Chondrocyte (in vitro differentiated cells): Measurements from ENCODE around the gene RGR. TPM values are rescaled to one million over a fixed set of nuclear protein-coding genes. Genes with fewer than 3 reads are reported as not detected.

Experiments used
- DNase-seq: peaks from one replicate; pipeline ENCODE4 v3.0.0; 2021; ENCODE audit warnings: mixed read lengths, low spot score
- H3K27ac Mint-ChIP-seq: one replicate; pipeline ENCODE4 v1.8.0; 2021; ENCODE audit warnings: mild to moderate bottlenecking, moderate library complexity, mixed read lengths; ENCODE audit not compliant: unreplicated experiment
- H3K27me3 Mint-ChIP-seq: 2 replicates; pipeline ENCODE4 v1.8.0; 2021; ENCODE audit warnings: low read depth, mixed read lengths
- H3K36me3 Mint-ChIP-seq: 2 replicates; pipeline ENCODE4 v1.8.0; 2021; ENCODE audit warnings: low read depth, mixed read lengths
- H3K4me1 Mint-ChIP-seq: 2 replicates; pipeline ENCODE4 v1.8.0; 2021; ENCODE audit warnings: low read depth, mild to moderate bottlenecking, mixed read lengths
- H3K4me3 Mint-ChIP-seq: one replicate; pipeline ENCODE4 v1.8.0; 2021; ENCODE audit warnings: mild to moderate bottlenecking, moderate library complexity, mixed read lengths; ENCODE audit not compliant: unreplicated experiment
- H3K9me3 Mint-ChIP-seq: 2 replicates; pipeline ENCODE4 v1.8.0; 2021; ENCODE audit warnings: low read depth, mixed read lengths
- total RNA-seq: library from RNA; stranded (reverse); gene quantifications from 3 replicates; pipeline ENCODE4 v1.2.1, GENCODE V29; 2021
- TF ChIP-seq, protein P1 (sequence below): fragments of 200-600 bp; sonication (generic); IDR thresholded peaks from 2 replicates; pipeline ENCODE4 v1.5.0; 2021; ENCODE audit warnings: antibody characterized with exemption, mild to moderate bottlenecking, moderate library complexity

Gene RGR
- total RNA-seq, 1 donor from 2014 or later: not detected

DNA sequence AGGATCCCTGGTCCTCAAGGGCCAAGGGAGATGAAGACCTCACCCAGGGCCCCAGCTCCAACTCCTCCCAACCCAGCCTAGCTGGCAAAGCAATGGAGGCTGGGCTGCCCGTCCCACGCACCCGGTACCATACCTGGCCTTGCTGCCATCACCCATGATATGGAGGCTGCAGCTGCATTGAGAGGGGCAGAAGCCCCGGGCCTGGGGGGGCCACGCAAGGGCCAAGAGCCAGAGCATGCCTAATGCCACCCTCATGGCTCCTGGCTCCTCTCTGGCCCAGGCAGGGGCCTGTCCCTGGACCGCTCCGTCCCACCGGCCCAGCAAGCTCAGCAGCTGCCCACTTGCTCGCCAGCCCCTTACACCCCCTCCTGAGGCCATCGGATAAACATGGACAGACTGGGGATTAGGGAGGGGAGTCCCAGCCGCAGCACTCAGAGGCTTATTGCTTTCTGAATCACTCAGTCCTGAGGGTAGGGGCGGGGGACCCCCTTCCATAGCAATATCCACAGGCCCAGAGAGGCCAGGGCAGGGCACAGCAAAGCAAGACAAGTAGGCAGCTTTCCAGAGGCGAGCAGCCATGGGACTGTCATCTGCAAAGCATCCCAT is 3.6 kb upstream of the RGR start, which contains the start of gene LRIT1:
Gene LRIT1, minus strand, starts transcription at position 362 of the 606 bp plus-strand sequence. Its CDS starts 107 bp downstream, at position 255.
- Mint-ChIP-seq H3K36me3 (no peaks in the 10 kb centered on the region), H3K27me3 (peaks cover 31% of the 10 kb centered on the region)

DNA sequence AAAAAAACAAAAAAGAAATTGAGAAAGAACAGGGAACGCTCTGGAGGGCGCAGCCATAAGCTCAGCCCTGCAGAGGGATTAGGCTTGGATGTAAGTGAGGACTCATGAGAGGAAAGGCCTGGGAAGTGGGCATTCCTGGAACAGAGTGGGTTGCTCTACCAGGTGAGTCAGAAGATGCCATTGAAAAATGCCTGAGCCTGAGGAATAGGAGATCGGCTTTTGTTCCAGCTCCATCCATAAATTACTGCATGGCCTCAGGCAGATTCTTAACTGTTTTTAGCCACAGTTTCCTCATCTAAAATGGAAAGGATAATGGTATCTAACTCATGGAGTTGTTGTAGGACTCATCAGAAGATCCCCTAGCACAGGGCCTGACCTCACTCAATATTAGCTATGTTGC is 1.1 kb upstream of the RGR start:
- no peak overlapping the region for H3K4me3 Mint-ChIP-seq

More for the DNA sequence above, 3.6 kb upstream of the RGR start, which contains the start of gene LRIT1:
- DNase-seq: no peak
- Mint-ChIP-seq H3K27ac (no peak within 1 kb of the TSS), H3K4me1 (no peaks in the 10 kb centered on the region), H3K4me3 (no peak within 1 kb of the TSS), H3K9me3 (no peaks in the 10 kb centered on the region)
- TF ChIP-seq, protein P1, sequence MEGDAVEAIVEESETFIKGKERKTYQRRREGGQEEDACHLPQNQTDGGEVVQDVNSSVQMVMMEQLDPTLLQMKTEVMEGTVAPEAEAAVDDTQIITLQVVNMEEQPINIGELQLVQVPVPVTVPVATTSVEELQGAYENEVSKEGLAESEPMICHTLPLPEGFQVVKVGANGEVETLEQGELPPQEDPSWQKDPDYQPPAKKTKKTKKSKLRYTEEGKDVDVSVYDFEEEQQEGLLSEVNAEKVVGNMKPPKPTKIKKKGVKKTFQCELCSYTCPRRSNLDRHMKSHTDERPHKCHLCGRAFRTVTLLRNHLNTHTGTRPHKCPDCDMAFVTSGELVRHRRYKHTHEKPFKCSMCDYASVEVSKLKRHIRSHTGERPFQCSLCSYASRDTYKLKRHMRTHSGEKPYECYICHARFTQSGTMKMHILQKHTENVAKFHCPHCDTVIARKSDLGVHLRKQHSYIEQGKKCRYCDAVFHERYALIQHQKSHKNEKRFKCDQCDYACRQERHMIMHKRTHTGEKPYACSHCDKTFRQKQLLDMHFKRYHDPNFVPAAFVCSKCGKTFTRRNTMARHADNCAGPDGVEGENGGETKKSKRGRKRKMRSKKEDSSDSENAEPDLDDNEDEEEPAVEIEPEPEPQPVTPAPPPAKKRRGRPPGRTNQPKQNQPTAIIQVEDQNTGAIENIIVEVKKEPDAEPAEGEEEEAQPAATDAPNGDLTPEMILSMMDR: no peak

DNA sequence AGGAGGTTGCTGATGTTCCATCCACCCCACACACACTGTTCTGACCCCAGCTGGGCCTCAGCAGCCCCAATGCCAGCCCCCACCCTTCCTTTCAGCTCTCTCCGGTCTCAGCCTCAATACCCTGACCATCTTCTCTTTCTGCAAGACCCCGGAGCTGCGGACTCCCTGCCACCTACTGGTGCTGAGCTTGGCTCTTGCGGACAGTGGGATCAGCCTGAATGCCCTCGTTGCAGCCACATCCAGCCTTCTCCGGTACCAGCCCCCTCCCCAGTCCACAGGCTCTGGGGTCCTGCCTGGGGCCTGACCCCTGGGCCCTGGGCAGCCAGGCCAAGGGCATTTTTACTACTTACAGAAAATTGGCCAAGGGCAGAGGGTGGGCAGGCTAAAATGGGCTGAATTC is 2.6 kb downstream of the RGR start:
- no peak overlapping the region for H3K4me3 Mint-ChIP-seq
- TF ChIP-seq, protein P1: no peak

More for the DNA sequence above, 1.1 kb upstream of the RGR start:
- Mint-ChIP-seq H3K9me3 (no peaks in the 10 kb centered on the region), H3K4me1 (no peaks in the 10 kb centered on the region), H3K27me3 (peaks cover 20% of the 10 kb centered on the region), H3K27ac (no peak overlapping the region), H3K36me3 (no peaks in the 10 kb centered on the region)
- TF ChIP-seq, protein P1: no peak
- no peak for DNase-seq

DNA sequence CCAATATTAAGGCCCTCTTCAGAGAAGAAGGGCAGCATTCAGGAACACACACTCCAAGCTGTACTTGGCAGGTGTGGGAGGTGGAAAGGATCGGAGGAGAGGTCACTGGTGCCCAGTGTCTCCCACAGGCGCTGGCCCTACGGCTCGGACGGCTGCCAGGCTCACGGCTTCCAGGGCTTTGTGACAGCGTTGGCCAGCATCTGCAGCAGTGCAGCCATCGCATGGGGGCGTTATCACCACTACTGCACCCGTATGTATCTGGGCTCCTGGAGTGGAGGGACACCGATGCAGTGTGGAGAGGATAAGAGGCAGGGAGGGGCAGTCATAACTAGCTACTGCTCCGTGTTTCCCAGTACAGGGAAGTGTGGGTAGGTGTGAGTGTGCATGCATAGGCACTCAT is 3.9 kb downstream of the RGR start:
- TF ChIP-seq, protein P1: no peak
- H3K9me3 Mint-ChIP-seq: no peaks in the 10 kb centered on the region
- H3K4me1 Mint-ChIP-seq: no peaks in the 10 kb centered on the region
- no peak overlapping the region for H3K27ac Mint-ChIP-seq
- no peak for DNase-seq
- H3K36me3 Mint-ChIP-seq: no peaks in the 10 kb centered on the region
- no peak overlapping the region for H3K4me3 Mint-ChIP-seq
- peaks cover 19% of the 10 kb centered on the region for H3K27me3 Mint-ChIP-seq

More for the DNA sequence above, 2.6 kb downstream of the RGR start:
- Mint-ChIP-seq H3K27ac (no peak overlapping the region), H3K4me1 (no peaks in the 10 kb centered on the region), H3K9me3 (no peaks in the 10 kb centered on the region), H3K36me3 (no peaks in the 10 kb centered on the region), H3K27me3 (peaks cover 16% of the 10 kb centered on the region)
- DNase-seq: no peak

DNA sequence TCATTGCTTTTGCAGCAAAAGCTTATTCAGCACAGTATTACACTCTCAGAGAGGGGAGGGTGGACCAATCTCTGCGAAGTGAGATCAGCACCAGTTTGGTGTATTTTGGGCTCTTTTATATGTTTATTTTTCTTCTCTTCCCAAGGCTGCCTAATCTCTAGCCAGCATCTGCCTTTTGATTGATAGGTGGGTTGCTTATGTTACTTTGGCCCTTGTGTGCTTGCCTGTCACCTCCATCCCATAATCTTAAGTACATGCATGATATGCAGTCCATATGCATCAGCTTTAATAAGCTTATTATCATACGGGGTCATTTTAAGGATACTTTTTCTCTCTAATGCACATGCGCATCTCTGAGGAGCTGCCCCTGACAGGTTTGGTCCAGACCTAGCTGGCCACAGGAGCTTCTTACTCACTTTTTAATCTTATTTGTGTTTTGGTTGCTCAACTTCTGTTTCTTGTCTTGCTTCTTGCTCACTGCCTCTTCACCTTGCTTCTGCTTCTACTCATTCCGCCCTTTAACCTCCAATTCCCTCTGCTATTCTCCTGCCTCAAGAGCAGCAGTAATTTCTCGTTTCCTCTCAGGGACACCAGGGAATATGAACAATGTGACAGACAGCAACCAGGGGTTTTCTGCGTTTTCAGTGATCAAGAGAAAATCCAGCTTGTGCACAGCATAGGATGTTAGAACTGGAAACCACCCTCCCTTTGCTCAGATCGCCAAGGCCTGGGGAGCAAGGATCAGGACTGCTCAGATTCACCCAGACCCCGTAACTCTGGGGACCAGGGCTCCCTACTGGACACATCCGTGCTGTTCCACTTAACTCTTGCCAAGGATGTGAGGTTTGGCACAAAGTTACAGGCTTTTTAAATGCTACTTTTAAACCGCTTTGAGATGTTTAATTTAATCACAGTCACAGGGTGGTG is 10.0 kb downstream of the RGR start:
- TF ChIP-seq, protein P1: no peak
- no peak overlapping the region for H3K4me3 Mint-ChIP-seq
- no peaks in the 10 kb centered on the region for H3K36me3 Mint-ChIP-seq
- DNase-seq: no peak
- H3K27me3 Mint-ChIP-seq: peaks cover 16% of the 10 kb centered on the region
- no peak overlapping the region for H3K27ac Mint-ChIP-seq
- H3K9me3 Mint-ChIP-seq: no peaks in the 10 kb centered on the region
- peaks cover 4% of the 10 kb centered on the region for H3K4me1 Mint-ChIP-seq
